ENCODE measurements around the gene PLCB2.

DNA sequence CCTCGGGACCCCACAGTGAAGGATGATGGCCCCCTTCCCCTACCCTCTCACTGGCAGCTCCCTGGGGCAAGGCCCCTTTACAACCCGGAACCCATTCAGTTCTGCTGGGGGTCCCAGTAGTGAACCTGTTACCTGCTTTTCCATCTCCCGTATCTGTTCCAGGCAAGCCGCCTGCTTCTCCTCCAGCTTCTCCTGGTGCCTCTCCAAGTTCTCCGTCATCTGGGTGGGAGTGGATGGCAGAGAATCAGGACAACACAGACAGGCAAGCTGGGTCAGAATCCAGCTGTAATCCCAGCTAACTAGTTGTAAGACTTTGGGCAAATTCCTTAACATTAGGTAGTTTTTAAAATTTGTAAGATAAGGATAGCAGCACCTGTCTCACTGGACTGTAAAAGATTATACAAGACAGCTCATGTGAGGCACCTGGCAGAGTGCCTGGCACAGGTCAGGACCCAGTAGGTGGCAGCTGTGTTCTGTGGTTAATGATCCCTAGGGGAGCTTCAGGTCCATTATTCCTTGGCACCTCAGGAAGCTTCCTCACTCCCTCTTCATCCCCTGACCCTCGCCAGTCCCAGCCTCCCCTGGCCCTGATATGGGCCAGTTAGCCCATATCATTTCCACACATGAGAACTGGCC is 18.5 kb downstream of the PLCB2 start:
- TF ChIP-seq, protein P1, sequence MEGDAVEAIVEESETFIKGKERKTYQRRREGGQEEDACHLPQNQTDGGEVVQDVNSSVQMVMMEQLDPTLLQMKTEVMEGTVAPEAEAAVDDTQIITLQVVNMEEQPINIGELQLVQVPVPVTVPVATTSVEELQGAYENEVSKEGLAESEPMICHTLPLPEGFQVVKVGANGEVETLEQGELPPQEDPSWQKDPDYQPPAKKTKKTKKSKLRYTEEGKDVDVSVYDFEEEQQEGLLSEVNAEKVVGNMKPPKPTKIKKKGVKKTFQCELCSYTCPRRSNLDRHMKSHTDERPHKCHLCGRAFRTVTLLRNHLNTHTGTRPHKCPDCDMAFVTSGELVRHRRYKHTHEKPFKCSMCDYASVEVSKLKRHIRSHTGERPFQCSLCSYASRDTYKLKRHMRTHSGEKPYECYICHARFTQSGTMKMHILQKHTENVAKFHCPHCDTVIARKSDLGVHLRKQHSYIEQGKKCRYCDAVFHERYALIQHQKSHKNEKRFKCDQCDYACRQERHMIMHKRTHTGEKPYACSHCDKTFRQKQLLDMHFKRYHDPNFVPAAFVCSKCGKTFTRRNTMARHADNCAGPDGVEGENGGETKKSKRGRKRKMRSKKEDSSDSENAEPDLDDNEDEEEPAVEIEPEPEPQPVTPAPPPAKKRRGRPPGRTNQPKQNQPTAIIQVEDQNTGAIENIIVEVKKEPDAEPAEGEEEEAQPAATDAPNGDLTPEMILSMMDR (IDR thresholded peaks at IDR 0.05): no peak
- TF ChIP-seq POLR2A (IDR thresholded peaks at IDR 0.05): no peak
- no peak for TF ChIP-seq POLR2AphosphoS5 (IDR thresholded peaks at IDR 0.05)
- TF ChIP-seq EP300 (IDR thresholded peaks at IDR 0.05): no peak

All from gastroesophageal sphincter (tissue), 3 donors.